GM12878 (cell line): ENCODE measurements around the gene RAP1GAP2. TPM values are rescaled to one million over a fixed set of nuclear protein-coding genes. Genes with fewer than 3 reads are reported as not detected.

Source experiments
- ATAC-seq: fragments of 200-7000 bp; cut with Tn5 transposase; 3 replicates; pipeline ENCODE4 v1.9.1; 2020; ENCODE audit warnings: mild to moderate bottlenecking, moderate library complexity
- BruUV-seq: library from RNA; stranded (reverse); fragments of 400-500 nt; replicated peaks from 2 replicates; lab custom pipeline; 2021; lab: Mats Ljungman, UMichigan
- CTCF ChIA-PET: fragments of 300-600 bp; sonication (Branson Sonifier 250); formaldehyde crosslinking; extraction: SDS; loops from one replicate; lab custom pipeline; 2021; ENCODE audit warnings: inconsistent platforms; lab: Yijun Ruan, JAX
- POLR2A ChIA-PET: fragments of 350-600 bp; formaldehyde crosslinking; extraction: SDS; loops from one replicate; lab custom pipeline; 2021; ENCODE audit warnings: inconsistent platforms; lab: Charles Lee
- RAD21 ChIA-PET: fragments of 300-600 bp; sonication (Branson Sonifier 250); formaldehyde crosslinking; loops from one replicate; lab custom pipeline; 2023; ENCODE audit warnings: antibody characterized with exemption; ENCODE audit not compliant: unreplicated experiment; lab: Charles Lee
- SMC1A ChIA-PET: fragments of 300-600 bp; sonication (Branson Sonifier 250); formaldehyde crosslinking; loops from one replicate; lab custom pipeline; 2023; ENCODE audit not compliant: unreplicated experiment, uncharacterized antibody; lab: Charles Lee
- DNase-seq: peaks from one replicate; pipeline ENCODE4 v3.0.0-alpha.2; 2011; ENCODE audit warnings: low read depth, low spot score
- FAIRE-seq: peaks from 3 replicates; lab custom pipeline; 2011; peaks lifted over from hg19 to GRCh38; lab: Jason Lieb, UNC
- H2AFZ ChIP-seq: 2 replicates; pipeline ENCODE4 v1.6.0; 2011; ENCODE audit warnings: low read depth, low read length, control low read depth; ENCODE audit not compliant: control insufficient read depth
- H3K27ac ChIP-seq: 2 replicates; pipeline ENCODE4 v1.5.1; 2011; ENCODE audit warnings: control low read depth; ENCODE audit not compliant: control insufficient read depth, insufficient read depth
- H3K27me3 ChIP-seq, 2 experiments: replicated peaks in 1 of 2; 2 replicates each; pipeline versions ENCODE4 v1.6.0 to v1.6.1; 2011; ENCODE audit warnings: low read length in 1 of 2; ENCODE audit not compliant: control insufficient read depth in 2 of 2, insufficient read depth in 2 of 2
- H3K36me3 ChIP-seq, 2 experiments: 2 replicates each; pipeline ENCODE4 v1.5.1; 2011; ENCODE audit warnings: low read length in 1 of 2; ENCODE audit not compliant: control insufficient read depth in 2 of 2, insufficient read depth in 2 of 2
- H3K4me1 ChIP-seq: 2 replicates; pipeline ENCODE4 v1.6.1; 2011; ENCODE audit warnings: mild to moderate bottlenecking, low read length, moderate library complexity, mixed read lengths; ENCODE audit not compliant: control insufficient read depth, insufficient read depth
- H3K4me2 ChIP-seq: 2 replicates; pipeline ENCODE4 v1.6.0; 2011; ENCODE audit warnings: control low read depth; ENCODE audit not compliant: control insufficient read depth, insufficient read depth
- H3K4me3 ChIP-seq: fragments of 200-600 bp; sonication (generic); 2 replicates; pipeline ENCODE4 v1.5.1; 2016
- H3K79me2 ChIP-seq: 2 replicates; pipeline ENCODE4 v1.6.0; 2011; ENCODE audit warnings: low read length; ENCODE audit not compliant: control insufficient read depth, insufficient read depth
- H3K9ac ChIP-seq: 2 replicates; pipeline ENCODE4 v1.8.0; 2011; ENCODE audit warnings: low read length, control low read depth, mixed read lengths; ENCODE audit not compliant: control insufficient read depth, insufficient read depth
- H3K9me3 ChIP-seq: replicated peaks from 3 replicates; pipeline ENCODE4 v1.5.1; 2011; ENCODE audit warnings: mild to moderate bottlenecking, low read length; ENCODE audit not compliant: control insufficient read depth, insufficient read depth
- H4K20me1 ChIP-seq: 2 replicates; pipeline ENCODE4 v1.6.0; 2011; ENCODE audit not compliant: control insufficient read depth, insufficient read depth
- BACH1 ChIP-seq: fragments of 450-650 bp; IDR thresholded peaks from 2 replicates; pipeline ENCODE4 v1.6.1; 2017; ENCODE audit warnings: mild to moderate bottlenecking, borderline replicate concordance
- CHD1 ChIP-seq: IDR thresholded peaks from 2 replicates; pipeline ENCODE4 v1.6.1; 2012; ENCODE audit warnings: low read depth, low read length, improper control_type of control experiment
- CREM ChIP-seq: IDR thresholded peaks from 2 replicates; pipeline ENCODE4 v1.6.1; 2014; ENCODE audit warnings: antibody characterized with exemption, low read depth
- E2F8 ChIP-seq: fragments of 450-650 bp; IDR thresholded peaks from 2 replicates; pipeline ENCODE4 v1.6.1; 2018; ENCODE audit warnings: mild to moderate bottlenecking, low read depth, moderate library complexity; ENCODE audit not compliant: partially characterized antibody
- FOXM1 ChIP-seq: IDR thresholded peaks from 2 replicates; pipeline ENCODE4 v1.6.1; 2012; ENCODE audit warnings: low read depth, mild to moderate bottlenecking, inconsistent platforms, low read length, moderate library complexity
- MTA3 ChIP-seq: IDR thresholded peaks from 2 replicates; pipeline ENCODE4 v1.6.1; 2012; ENCODE audit warnings: low read length, inconsistent platforms, borderline replicate concordance
- PKNOX1 ChIP-seq: fragments of 450-650 bp; IDR thresholded peaks from 2 replicates; pipeline ENCODE4 v1.6.1; 2016; ENCODE audit warnings: mild to moderate bottlenecking
- PML ChIP-seq: IDR thresholded peaks from 2 replicates; pipeline ENCODE4 v1.6.1; 2012; ENCODE audit warnings: low read length, inconsistent platforms
- POU2F2 ChIP-seq: IDR thresholded peaks from 3 replicates; pipeline ENCODE4 v1.6.1; 2011; ENCODE audit warnings: low read depth, mild to moderate bottlenecking, low read length, borderline replicate concordance
- SIN3A ChIP-seq: IDR thresholded peaks from 2 replicates; pipeline ENCODE4 v1.6.1; 2012; ENCODE audit warnings: low read depth, low read length, improper control_type of control experiment
- SP1 ChIP-seq: IDR thresholded peaks from one replicate; pipeline ENCODE4 v1.6.1; 2011; ENCODE audit warnings: low read depth, low read length
- TARDBP ChIP-seq: IDR thresholded peaks from 2 replicates; pipeline ENCODE4 v1.6.1; 2016; ENCODE audit warnings: borderline replicate concordance
- ZNF207 ChIP-seq: fragments of 450-650 bp; IDR thresholded peaks from 2 replicates; pipeline ENCODE4 v1.6.1; 2014; ENCODE audit warnings: antibody characterized with exemption, mild to moderate bottlenecking, borderline replicate concordance
- ZNF592 ChIP-seq: fragments of 450-650 bp; IDR thresholded peaks from 2 replicates; pipeline ENCODE4 v1.6.1; 2017; ENCODE audit warnings: mild to moderate bottlenecking, moderate library complexity
- ZNF622 ChIP-seq: fragments of 450-650 bp; IDR thresholded peaks from 2 replicates; pipeline ENCODE4 v1.6.1; 2017; ENCODE audit warnings: mild to moderate bottlenecking, inconsistent platforms
- WGBS: methylation state at CpG from one replicate; pipeline ENCODE4 v1.1.6; 2016; ENCODE audit warnings: low lambda C conversion rate; ENCODE audit not compliant: insufficient replicate concordance, insufficient coverage; ENCODE audit errors: missing lambda C conversion rate; 5-methylcytosine and 5-hydroxymethylcytosine counted together
- in situ Hi-C: fragments of 300-500 bp; cut with MboI; formaldehyde crosslinking; loops from 9 replicates; pipeline ENCODE4 v1.14.3; 2018; ENCODE audit warnings: mixed read lengths
- intact Hi-C: fragments of 100-400 bp; cut with micrococcal nuclease; formaldehyde crosslinking; loops from one replicate; pipeline ENCODE4 v1.14.2; 2022; ENCODE audit not compliant: unreplicated experiment
- polyA plus RNA-seq, 11 experiments: library from polyadenylated mRNA; depleted of rRNA in 4 of 11; unstranded in 6 of 11; stranded (reverse) in 5 of 11; fragments of >200 nt; fragmentation: Nextera tagmentation in 4 of 11; fragmentation: Illumina TruSeq in 1 of 11; extraction: Ambion mirVana in 4 of 11; extraction: Trizol in 1 of 11; gene quantifications; 1 replicate in 1 of 11; 2 replicates in 10 of 11; pipeline versions ENCODE4 v1.2.1 to v1.2.3, GENCODE V29; 2011 to 2016; ENCODE audit warnings: inconsistent platforms in 2 of 11, missing spikeins in 2 of 11, low read depth in 1 of 11
- total RNA-seq, 4 experiments: library from RNA; depleted of rRNA in 3 of 4; stranded (reverse); fragments of >200 nt in 3 of 4; fragmentation: Illumina TruSeq in 1 of 4; extraction: Trizol in 1 of 4; gene quantifications; 2 replicates each; pipeline versions ENCODE4 v1.2.1 to v1.2.3, GENCODE V29; 2013 to 2021

RAP1GAP2 gene
- total and polyA plus RNA-seq, 10 of the 15 experiments (the other 5 are each of a cell fraction or from before 2014, with no cell fraction given) = 0.03 to 0.95 (median 0.49) TPM; not detected in 2

- Histone ChIP-seq H3K4me1 (no peaks in the 10 kb centered on the region), H3K4me2 (no peak overlapping the region), H4K20me1 (no peaks in the 10 kb centered on the region), H3K9ac (no peak overlapping the region), H3K36me3 (no peaks in the 10 kb centered on the region), H3K9me3 (no peaks in the 10 kb centered on the region), H3K27me3 (no peaks in the 10 kb centered on the region; a peak in 1 of 4 replicates), H2AFZ (no peak overlapping the region), H3K4me3 (no peak overlapping the region), H3K27ac (no peak overlapping the region), H3K79me2 (no peaks in the 10 kb centered on the region)
- 30% methylated on average over 14 of the region's 14 CpGs for WGBS
- ATAC-seq (no peak), DNase-seq (no peak), FAIRE-seq (no peak)
- ChIA-PET CTCF (no interaction called here), POLR2A (no interaction called here), SMC1A (no interaction called here), RAD21 (no interaction called here)
- in situ Hi-C loops = no loop called here
- intact Hi-C loops = no loop called here
- no TSS peak for BruUV-seq
- TF ChIP-seq E2F8 (no peak), SP1 (no peak), MTA3 (no peak), CHD1 (no peak), ZNF622 (no peak), POU2F2 (no peak), ZNF207 (no peak), FOXM1 (no peak), CREM (no peak), SIN3A (no peak), TARDBP (no peak), BACH1 (no peak), PML (no peak), PKNOX1 (no peak), ZNF592 (no peak)
Observed at GRCh38 chr17:2965621-2966595, 169.7 kb downstream of the RAP1GAP2 start.
